ENCODE data around the gene PGF.

Gene PGF

DNA sequence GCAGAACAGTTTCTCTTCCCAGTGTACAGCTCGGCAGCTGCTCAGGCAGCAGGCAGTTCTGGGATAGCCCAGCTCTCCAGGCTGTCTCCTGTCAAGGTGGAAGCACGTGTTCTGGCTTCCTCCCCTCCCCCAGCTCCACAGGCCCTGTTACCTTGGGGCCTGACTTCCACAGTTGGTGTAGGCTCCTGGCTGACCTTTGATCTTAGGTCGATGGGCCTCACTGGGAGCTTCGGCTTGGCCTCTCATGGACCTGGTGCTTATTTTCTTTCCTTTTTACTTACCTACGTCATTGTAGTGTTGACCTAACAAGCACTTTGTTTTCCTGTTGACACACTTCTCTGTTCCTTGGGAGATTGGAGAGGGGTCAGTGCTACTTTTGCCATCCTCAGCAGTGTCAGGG is 56.7 kb downstream of the PGF start:
- no peak for DNase-seq (ENCODE audit: low read depth in 2 of 2)

DNA sequence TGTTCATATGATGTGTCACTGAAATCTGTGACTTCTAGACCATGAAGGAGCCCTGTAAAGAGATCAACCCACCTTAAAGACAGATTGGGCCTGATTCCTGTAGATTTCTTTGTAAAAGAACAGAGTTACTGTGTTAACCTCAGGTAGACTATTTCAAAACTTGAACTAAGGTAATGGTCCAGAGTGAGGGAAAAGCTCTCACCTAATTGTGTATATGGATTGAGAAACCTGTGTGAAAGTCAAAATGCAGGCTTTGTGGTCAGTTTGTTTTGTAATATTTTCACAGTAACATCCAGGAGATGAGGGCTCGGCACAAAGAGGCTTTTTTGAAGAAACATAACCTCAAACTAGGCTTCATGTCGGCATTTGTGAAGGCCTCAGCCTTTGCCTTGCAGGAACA is 57.3 kb downstream of the PGF start:
- DNase-seq (ENCODE audit: low read depth in 2 of 2), result no peak

- no peak for DNase-seq (ENCODE audit: low read depth in 2 of 2)
Measured at GRCh38 chr14:74897642-74898041, 57.8 kb downstream of the PGF start.

- DNase-seq (ENCODE audit: low read depth in 2 of 2), result no peak
Measured at GRCh38 chr14:74896400-74896799, 59.0 kb downstream of the PGF start.

- no peak for DNase-seq (ENCODE audit: low read depth in 2 of 2)
Measured at GRCh38 chr14:74893614-74894091, 61.7 kb downstream of the PGF start.

GRCh38 chr14:74892745-74893144 is 62.7 kb downstream of the PGF start:
- DNase-seq (ENCODE audit: low read depth in 2 of 2), result no peak

DNA sequence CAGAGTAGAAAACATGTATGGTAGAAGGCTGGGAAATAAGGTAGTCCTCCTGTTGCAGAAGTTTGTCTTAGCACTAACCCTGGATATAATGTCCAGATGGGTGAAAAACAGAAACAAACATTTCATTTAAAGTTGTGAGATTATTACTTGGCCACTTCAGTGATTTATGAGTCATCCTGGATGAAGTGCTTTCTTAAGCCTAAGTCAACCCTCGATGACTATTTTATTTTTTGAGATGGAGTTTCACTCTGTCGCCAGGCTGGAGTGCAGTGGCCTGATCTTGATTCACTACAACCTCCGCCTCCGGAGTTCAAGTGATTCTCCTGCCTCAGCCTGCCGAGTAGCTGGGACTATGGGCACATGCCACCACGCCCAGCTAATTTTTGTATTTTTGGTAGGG is 63.5 kb downstream of the PGF start:
- DNase-seq (ENCODE audit: low read depth in 2 of 2), result no peak
